GM19452 (cell line): ENCODE results near the gene BMP5.
"Not testable (repeated sequence)": the region's sequence is repeated elsewhere in the genome, so short reads cannot be mapped to it uniquely, and the experiment has no call there.

Source experiments
- ATAC-seq: cut with Tn5 transposase; IDR thresholded peaks from one replicate; pipeline ENCODE4 v1.9.1; 2021; ENCODE audit not compliant: unreplicated experiment

BMP5 gene

DNA sequence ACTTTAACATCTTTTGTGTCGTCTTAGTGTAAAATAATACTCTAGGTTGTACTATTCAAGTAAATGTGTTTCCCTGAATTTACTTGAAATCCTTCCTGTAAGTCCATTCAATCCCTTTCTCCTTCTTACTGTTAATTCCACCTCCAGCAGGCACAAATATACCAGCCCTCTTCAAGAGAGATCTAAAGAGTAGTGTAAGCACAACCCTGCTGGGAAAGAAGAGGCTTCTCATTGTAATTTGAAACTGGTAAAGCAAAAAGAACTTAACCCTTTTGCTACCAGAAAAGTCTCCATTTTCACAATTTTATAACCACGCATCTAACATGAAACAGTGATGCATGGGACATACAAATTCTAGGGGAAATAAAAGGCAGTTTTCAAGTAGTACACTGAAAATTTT, at the start of gene BMP5:
Gene BMP5, minus strand, starts transcription at position 191 of the 400 bp plus-strand sequence. CDS start 725 bp downstream, outside the sequence.
- no peak for ATAC-seq

DNA sequence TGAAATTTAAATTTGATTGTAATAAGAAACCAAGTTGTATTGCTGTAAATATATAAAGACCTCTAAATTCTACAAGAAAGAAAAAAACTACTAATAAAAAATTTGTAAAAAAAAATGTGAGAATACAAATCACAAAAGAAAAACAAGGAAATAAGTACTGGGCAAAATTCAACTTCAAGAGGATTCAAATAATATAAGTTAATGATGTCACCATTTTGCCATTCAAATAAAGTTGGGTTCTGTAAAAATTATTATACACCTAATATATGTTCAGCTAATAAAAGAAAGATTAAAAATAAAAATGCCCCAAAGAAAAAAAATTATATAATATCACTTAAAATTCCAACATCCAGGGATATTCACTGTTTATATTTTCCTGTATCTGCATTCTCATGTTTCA, 47.0 kb upstream of the BMP5 start:
- no peak for ATAC-seq

DNA sequence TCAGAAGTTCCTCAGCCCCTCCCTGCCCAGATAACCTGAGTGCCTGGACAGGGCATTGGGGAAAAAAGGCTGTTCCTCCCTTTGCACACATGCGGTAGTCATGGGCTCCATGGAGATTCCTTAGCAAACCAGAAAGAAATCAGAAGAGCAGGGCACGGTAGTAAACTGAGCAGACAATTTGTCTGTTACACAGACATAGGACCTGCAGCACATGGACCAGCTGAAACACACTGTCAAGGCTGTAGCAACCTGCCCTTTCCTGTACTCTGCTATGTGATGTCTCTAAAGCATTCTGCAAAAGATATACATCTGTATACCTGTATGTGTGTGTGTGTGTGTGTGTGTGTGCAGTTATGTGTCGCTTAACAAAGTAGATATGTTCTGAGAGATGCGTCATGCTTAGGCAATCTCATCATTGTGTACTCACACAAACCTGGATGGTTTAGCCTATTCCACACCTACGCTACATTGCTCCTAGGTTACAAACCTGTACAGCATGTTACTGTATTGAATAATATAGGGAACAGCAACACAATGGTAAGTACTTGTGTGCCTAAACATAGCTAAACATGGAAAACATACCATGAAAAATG, 44.4 kb upstream of the BMP5 start:
- no peak for ATAC-seq

DNA sequence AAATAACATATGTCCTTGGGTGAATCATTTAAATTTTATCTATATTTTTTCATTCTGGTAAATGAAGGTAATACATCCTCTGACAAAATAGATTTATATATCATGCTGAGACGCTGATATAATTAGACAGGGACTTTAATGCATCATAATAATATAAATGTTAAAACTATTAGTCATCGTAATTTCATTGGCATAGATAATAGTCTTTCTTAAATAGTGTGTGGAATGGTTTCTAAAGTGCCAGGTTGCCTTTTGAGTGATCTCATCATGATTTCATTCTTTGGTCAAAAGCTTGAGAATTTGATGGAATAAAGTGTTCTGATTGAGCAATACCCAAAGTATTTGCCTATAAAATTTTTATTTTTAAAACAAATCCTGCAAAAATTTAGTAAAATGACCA, 43.2 kb upstream of the BMP5 start:
- no peak for ATAC-seq

DNA sequence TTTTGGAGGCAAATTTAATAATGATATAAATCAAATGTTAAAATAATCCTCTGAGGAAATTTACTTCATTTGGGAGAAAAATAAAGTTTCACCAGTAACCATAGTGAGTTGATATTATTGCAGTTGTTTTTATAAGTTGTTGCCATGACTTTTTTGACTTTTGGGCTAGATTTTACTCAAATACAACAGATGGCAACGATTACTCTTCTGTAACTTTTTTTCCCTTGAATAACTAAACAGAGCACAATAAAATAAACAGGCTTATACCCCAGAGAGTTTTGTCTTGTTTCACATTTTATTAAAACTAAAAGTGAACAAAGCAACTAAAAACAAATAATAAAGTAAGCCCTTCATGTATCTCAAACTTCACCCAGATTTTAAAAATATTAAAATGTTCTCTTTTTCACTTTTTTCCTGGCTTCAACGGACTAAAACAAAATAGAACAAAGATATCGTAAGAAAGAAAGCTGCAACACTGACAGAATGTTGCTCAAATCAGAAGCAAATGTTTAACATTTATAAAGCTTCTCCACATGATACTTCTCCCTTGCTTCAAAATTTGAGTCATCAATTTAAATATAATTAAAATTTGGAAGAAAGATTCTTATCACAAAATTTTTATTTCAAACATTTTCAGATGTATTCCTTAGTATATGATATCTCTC, 42.5 kb upstream of the BMP5 start:
- ATAC-seq = no peak

DNA sequence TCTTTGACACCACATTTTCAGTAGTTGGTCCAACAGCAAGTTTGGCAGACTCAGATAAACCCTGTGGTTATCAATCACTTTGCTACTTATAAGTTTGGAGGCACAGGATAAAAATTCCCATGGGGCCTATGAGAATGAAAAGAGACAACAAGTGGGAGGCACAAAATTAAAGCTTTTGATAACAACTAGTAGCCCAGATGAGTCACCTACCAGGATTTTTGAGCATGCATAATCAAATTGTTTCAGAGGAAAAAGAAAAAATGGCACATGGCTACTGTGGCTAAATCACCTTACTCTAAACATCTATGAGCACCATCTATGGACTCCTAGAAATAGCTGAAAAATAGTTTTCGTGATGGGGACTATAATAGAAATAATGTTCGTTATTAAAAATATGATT, 40.8 kb upstream of the BMP5 start:
- ATAC-seq = no peak

DNA sequence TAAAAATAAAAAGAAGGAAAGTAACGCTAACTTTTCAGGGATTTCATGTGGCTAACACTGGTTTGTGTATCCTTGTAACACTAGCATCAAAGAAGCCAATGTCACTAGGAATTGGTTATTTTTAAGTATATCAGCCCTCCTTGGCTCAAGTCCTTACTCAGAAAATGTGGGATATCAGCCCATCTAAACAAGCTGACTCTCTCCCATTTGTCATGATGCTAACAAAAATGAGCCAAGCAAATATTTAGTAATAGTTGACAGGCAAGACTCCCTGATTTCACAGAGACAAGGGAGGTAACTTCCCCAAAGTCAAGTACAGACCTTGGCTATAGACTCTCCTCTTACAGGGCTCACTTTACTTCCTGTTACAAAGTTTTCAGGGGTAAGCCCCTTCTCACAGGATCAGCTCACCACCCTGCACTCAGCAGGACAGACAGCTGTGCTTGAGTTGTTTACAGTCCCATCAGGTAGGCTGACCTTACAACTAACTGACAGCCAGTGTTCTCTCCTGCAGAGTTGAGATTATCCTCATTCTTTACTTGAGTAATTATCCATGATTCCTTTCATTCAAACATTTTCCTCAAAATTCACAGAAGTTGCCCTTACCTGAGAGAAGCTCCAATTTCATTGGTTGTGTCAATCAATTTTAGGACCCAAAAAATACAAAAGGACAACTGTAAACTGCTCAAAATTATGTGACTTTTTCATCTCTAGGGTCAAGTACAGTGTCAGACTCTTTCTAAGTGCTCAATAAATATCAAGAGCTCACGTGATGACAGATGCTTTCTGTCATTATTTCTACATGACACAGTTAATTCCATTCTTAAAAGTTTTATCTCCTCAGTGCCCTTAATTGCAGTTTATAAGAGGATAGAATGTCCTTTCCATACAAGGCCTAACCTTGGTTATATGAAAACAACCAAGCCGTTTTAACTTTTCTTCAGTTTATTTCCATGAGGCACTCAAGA, 38.1 kb upstream of the BMP5 start:
- no peak for ATAC-seq

DNA sequence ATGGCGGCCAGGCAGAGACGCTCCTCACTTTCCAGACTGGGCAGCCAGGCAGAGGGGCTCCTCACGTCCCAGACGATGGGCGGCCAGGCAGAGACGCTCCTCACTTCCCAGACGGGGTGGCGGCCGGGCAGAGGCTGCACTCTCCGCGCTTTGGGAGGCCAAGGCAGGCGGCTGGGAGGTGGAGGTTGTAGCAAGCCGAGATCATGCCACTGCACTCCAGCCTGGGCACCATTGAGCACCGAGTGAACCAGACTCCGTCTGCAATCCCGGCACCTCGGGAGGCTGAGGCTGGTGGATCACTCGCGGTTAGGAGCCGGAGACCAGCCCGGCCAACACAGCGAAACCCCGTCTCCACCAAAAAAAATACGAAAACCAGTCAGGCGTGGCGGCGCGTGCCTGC, 35.1 kb upstream of the BMP5 start:
- not testable (repeated sequence) for ATAC-seq

DNA sequence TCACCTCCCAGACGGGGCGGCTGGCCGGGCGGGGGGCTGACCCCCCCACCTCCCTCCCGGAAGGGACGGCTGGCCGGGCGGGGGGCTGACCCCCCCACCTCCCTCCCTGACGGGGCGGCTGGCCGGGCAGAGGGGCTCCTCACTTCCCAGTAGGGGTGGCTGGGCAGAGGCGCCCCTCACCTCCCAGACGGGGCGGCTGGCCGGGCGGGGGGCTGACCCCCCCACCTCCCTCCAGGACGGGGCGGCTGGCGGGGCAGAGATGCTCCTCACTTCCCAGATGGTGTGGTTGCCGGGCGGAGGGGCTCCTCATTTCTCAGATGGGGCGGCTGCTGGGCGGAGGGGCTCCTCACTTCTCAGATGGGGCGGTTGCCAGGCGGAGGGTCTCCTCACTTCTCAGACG, 34.5 kb upstream of the BMP5 start:
- not testable (repeated sequence) for ATAC-seq

DNA sequence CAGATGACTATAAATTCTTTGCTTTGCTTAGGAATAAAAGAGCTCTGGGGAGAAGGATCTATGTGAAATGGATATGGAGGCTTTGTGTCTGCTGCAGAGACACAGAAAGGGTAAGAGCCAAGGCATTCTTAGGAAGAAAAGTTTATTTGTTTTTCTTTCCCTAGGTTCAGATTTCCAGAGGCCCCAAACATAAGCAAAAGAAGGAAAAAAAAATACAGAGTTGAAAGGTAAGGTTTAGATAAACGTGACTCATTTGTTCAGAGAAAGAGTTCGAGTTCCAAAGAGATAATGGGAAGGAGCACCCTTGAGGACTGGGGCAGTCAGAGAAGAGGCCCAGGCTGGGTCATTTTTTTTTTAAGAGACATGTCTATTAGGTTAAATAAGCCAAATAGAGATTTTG, 27.4 kb upstream of the BMP5 start:
- ATAC-seq = no peak

DNA sequence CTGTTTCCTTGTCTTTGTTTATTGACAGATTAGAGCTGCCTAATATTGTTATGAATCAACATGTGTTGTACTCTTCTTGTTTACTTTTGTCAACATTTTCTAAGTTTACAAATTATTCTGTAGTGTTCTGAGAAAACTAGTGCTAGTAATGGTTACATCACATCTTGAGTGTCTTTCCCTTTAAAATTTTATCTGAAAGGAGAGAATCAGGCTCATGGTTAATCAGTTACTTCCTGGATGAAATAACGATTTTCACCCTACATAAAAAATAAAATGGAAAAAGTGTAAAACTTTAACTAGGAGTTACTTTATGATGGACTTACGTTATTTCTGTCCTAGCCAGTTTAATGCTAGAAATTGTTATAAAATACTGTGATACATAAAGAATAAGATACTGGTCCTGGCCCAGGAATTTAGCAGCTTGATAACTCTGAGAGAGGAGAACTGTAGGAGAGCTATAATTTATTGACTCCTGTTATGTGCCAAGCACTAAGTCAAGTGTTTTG, 26.4 kb upstream of the BMP5 start:
- ATAC-seq = no peak

DNA sequence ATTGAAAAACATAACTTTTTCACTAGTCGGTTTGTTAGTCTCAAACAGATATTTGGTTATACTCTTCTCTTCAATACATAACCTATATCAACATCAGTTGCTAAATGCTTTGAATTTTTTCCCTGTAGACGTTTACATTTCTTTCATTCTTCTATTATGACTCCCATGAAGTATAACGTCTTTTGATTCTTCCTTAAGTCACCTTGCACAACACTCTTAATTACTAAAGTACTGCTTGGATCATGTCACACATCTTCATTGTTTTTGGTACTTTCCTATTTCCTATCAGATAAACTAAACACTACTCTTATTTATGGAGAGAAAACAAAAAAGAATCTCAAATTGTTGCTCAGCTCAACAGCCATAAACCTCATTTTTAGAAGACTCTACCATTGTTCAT, 23.0 kb upstream of the BMP5 start:
- ATAC-seq = no peak

DNA sequence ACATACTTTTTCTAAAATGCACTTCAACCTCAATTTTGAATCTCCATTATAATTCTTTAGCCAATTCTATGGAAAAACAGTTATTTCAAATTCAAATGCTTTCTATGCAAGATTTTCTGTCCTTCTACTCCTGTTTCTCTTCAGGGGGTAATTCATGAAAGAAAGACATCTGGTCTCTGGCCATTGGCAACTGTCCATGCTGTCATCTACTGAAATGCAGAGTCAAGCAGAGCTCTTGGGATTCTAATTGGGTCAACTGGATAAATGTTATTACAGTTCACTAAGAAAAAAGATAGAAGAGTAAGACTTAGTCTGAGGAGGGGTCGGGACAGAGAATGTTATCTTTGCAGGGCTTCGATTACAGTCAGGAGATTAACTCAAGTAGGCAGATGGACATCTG, 22.0 kb upstream of the BMP5 start:
- no peak for ATAC-seq

DNA sequence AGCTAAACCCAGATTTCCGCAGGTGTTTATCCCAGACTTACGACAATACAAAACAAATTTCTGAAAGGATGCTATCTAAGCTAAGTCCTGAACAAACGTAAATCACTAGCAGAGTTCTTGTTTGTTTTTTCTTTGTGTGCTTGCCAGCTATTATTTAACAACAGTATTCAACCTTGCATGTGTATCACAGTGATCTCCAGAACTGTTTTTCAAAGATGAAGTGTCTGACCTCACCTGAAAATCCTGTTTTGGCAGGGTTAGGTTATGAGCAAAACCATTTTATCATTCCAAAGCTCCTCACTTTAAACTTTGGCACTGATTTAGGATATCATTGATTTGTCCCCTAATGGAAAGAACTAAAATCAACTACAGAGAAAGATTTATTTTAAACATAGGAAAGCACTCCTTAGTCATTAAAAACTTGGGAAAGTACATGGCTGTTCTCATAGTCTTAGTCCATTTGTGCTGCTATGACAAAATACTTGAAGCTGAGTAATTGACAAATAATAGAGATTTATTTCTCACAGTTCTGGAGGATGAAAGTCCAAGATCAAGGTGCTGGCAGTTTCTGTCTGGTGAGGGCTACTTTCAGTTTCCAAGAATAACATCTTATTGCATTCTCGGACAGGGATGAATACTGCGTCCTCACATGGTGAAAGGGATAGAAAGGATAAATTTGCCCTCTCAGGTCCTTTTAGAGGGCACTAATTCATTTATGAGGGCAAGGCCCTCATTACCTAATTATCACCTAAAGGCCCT, 20.8 kb upstream of the BMP5 start:
- ATAC-seq = no peak

DNA sequence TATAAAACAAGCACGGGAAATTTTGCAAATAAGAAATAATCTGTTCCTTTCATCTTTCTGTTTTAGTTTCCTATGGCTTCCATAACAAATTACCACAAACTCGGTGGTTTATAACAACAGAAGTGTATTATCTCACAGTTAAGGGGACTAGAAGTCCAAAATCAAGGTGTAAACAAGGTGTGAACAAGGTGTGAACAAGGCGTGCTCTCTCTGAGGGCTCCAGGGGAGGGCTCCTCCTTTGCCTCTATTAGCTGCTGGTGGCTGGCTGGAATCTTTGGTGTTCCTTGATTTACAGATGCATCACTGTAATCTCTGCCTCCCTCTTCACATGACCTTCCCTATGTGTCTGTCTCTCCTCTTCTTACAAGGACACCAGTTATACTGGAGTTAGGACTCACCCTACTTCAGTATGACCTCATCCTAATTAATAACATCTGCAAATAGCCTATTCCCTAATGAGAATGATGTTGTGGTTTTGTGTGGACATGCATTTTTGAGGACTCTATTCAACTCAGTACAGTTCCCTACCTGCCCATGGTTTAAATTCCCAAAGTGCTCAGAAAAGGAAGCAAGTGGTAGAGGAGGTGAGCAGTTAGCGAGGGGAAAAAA, 17.5 kb upstream of the BMP5 start:
- ATAC-seq = no peak

DNA sequence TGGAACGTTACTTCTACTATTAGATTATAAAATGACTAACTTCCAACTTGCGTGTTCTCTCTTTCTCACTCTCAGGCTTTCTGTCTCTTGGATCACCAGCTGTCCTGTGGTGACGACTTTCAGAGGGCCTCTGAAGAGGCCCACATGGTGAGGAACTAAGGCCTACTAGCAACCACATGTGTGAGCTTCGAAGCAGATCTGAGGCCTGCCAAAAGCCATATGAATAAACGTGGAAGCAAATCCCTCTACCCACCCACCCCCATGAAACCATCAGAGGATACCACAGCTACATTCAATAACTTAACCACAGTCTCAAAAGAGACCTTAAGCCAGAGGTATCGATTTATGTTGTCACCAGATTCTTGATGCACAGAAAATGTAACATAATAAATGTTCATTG, 13.5 kb upstream of the BMP5 start:
- ATAC-seq = no peak

DNA sequence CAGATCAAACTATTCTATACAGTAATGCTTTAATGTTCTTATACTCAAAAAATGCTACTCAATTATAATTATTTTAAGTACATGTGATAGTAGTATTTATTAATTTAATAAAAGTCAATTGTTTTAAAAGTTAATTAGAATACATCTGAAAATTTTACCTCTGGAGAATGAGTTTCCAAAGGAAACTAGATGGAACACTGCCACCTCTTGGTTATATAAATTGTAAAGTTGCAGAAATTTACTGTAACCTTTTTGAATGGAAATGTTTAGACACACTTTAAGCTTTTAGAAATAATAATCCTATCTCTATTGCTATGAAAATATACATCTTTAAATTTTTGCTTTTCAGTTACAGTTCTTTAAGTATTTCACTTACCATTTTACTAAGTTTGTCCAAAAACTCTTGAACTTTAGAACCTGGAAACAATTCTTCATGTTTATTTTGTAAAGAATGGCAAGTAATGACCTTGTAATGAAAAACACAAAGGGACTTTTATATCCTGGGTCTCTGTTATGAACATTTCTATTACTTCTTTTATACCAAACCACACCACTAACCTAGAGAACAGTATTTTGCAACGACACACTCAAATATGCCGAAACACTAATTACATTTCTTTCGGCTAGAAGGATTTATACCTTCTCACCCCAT, 10.9 kb upstream of the BMP5 start:
- ATAC-seq = no peak

DNA sequence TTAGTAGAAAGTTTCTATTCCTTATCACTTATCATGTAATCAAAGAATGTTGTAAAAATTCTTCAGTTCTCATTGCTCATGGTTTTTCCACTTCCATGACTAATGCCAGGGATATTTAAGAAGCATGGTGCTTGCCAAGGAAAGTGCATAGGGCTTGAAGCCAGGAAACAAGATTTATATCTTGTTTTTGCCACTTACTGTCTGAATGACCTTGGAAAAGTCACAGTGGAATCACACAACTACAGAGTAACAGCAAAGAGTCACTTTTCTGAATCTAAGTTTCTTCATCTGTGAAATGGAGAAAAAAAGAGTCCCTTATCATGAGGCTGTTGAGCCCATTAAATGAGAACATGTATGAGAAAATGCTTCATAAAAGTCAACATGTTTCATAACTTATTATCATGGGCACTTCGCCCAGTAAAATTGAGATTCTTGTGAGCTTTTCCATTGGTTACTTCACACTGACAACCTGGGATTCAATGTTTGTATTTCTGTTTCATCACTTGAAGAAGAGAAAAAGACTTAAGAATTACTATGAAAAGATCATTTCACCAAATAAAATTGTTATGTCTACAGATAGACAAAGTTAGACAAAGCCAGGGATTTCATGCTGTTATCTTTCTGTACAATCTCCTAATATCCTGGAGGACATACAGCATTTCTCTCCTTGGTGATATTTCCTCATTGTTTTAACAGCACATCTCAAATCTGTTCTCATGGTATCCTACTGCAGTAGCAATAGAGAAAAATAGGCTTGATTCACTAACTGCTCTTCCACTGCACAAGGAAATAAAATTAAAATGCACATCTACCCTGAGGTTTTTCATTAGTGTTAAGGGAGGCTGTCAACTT, 7.6 kb upstream of the BMP5 start:
- no peak for ATAC-seq

DNA sequence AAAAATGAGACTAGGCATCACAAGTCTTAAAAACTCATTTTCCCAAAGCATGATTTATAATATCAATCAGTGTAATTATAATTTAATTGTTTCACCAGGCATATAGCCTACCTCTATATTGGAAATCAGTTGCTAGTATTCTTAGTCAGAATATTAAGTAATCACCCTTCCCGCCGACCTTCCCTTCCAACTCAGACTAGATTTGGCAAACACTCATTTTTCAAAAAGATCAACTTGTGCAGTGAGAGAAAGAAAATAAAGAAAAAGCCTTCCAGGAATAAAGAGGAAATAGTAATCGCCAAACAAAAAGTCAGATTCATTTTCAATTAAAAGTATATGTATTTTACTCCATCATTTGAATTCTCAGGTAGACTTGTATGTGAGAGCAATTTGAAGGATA, 1.9 kb upstream of the BMP5 start:
- no peak for ATAC-seq
